H7 (cell line): ENCODE data around the gene NEURL3. TPM values are rescaled to one million over a fixed set of nuclear protein-coding genes. Genes with fewer than 3 reads are reported as not detected.
"Not testable (repeated sequence)": the region's sequence is repeated elsewhere in the genome, so short reads cannot be mapped to it uniquely, and the experiment has no call there.

Experiments used
- DNase-seq: peaks from one replicate; pipeline ENCODE4 v3.0.0; 2012
- H3K27me3 ChIP-seq: 2 replicates; pipeline ENCODE4 v1.6.0; 2011; ENCODE audit warnings: mild to moderate bottlenecking, low read length; ENCODE audit not compliant: control insufficient read depth, insufficient read depth
- H3K36me3 ChIP-seq: replicated peaks from 2 replicates; pipeline ENCODE4 v1.5.1; 2011; ENCODE audit warnings: low read length; ENCODE audit not compliant: control insufficient read depth, insufficient read depth
- H3K4me3 ChIP-seq: 2 replicates; pipeline ENCODE4 v1.5.1; 2011; ENCODE audit warnings: low read depth, mild to moderate bottlenecking, control low read depth, low read length, moderate library complexity; ENCODE audit not compliant: insufficient read depth
- total RNA-seq: library from RNA; depleted of rRNA; stranded (reverse); fragments of >200 nt; shearing (Covaris generic); gene quantifications from 2 replicates; pipeline ENCODE4 v1.2.3, GENCODE V29; 2014

The NEURL3 gene
- total RNA-seq, 1 experiment from 2014 or later = 0.10 TPM

DNA sequence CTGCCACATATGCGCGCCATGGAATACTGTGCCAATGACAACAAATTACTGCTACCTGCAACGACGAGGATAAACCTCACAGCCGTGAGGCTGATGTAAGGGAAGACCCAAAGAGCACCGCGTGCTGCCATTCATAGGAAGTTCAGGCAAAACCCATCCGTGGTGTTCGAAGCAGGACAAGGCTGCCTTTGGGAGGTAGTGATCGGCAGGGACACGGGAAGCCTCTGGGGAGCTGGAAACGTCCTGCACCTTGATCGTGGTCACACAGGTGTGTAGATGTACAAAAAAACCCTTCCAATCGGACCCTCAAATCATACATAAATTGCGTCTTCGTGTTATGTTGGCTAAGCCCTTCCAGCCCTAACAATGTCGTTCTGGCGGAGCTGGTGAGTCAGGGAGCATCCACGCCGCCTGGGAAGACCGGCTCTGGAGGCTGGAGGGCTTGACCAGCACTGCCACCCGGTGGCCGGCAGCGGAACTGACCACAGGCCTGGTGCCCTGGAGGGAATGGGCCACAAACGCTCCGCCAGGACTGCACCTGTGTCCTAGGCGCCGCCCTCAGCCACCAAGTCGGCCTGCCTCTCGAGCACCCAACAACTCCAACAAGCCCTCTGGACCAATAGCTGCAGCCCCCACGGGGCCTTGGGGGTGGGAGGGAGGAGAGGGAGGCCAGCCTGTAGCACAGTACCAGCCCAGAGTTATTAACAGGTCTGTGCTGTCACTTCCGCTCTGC lies 4.1 kb upstream of the NEURL3 start:
- peak; percentile 96 for DNase-seq
- H3K36me3 ChIP-seq = no peaks in the 10 kb centered on the region
- H3K27me3 ChIP-seq = peaks cover 8% of the 10 kb centered on the region
- H3K4me3 ChIP-seq = peak overlapping the region; percentile 10; the same call in 1 of the 2 replicates

DNA sequence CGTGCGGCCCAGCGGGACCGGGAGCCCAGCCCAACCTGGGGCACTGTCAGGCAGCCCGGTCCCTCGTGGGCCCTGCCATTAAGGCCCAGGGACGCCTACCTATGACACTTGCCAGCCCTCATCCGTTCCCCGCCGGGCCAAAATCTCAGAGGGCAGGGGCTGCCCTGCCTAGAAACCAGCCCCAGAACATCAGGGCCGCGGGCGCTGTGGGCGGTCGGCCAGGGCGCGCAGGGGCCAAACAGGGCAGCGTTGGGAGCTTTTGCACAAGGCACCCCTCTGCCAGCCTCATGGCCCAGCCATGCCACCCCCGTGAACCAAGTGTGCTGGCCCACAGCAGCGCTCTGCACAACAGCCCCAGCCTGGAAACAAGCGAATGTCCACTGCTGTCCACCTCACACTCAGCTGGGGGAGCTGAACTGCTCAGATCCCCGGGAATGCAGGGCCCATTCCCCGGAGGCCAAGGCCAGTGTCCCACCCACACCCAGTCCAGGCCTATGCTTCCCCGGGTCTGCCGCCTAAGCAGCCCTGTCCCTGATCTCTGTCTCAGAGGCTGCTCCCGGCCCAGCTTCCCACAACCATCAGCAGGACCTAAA lies 3.5 kb upstream of the NEURL3 start:
- Histone ChIP-seq H3K27me3 (peaks cover 8% of the 10 kb centered on the region), H3K4me3 (no peak overlapping the region), H3K36me3 (no peaks in the 10 kb centered on the region)
- DNase-seq = peak; percentile 50

DNA sequence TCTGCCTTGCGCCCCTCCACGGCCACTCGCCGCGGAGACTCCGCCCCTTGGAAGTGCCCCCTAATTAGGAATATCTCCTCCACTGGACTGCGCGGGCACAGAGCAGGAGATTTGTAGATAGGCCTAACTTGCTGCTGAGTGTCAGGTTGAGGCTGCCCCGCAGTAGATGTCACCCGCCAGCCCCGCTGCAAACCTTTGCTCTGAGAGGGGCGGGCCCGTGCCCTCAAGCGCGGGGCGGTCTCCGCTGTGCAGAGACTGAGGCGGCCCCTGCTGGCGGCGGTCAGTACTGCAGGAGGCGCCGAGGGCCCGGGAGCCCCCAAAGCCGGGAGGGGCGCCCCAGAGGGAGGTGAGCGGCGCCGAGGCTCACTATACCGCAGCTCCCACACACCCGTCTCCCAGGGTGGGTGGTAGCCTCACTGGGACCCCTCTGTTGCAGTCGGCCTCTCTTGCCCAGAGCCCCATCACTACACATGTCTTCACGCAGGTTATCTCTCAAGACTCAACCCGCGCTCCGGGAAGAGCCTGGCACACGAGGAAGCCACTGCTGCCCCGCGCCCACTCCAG lies 2.9 kb upstream of the NEURL3 start:
- no peak overlapping the region; the same call in 1 of the 2 replicates for H3K4me3 ChIP-seq
- no peaks in the 10 kb centered on the region for H3K36me3 ChIP-seq
- peak; percentile 98 for DNase-seq
- H3K27me3 ChIP-seq = peaks cover 8% of the 10 kb centered on the region

DNA sequence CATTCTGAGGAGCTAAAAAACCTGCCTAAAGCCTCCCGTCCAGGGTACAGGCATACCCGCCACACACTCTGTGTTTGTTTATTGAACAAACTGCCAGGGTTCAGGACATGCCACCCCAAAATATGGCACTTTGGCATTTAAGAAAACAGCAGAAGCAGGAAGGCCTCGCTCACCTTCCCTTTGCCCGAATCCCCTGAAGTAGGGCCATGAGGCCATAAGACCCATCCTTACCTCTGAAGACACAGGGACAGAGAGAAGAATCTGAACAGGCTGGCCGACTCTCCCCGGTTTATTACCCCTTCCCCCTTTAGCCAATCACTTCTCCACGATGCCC lies 1.7 kb upstream of the NEURL3 start:
- no peak for DNase-seq
- Histone ChIP-seq H3K27me3 (peaks cover 8% of the 10 kb centered on the region), H3K36me3 (no peaks in the 10 kb centered on the region), H3K4me3 (no peak overlapping the region)

DNA sequence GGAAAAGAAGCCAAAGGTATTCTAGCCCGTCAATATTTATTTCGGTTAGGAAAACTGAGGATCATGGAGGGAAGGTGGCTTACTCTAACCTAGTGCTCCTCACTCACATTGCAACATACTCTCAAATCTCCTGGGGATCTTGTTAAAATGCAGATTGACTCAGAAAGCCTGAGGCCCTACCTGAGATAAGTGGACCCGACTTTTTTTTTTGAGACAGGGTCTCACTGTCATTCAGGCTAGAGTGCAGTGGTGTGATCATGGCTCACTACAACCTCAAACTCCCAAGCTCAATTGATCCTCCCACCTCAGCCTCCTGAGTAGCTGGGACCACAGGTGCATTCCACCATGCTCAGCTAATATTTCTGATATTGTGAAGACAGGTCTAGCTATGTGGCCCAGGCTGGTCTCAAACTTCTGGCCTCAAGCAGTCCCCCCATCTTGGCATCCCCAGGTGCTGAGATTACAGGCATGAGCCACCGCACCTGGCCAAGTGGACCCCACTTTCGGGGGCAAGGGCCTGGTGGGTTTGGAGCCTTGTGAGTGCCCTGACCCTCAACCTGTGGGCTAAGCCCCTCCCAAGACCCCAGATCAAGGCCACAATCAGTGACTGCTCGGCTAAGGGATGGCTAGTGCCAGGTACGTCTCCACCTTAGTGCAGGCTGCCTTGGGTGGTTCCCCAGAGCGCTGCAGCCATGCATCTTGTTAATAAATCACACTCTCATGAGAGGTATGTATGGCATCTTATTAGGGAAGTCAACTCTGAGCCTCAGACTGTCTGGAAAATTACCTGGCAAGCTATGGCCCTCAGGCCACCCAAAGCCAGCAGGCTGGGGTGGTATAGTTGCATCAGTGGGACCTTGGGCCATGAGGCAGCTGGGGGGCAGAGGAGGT lies 1.1 kb upstream of the NEURL3 start:
- Histone ChIP-seq H3K27me3 (peaks cover 8% of the 10 kb centered on the region), H3K36me3 (no peaks in the 10 kb centered on the region), H3K4me3 (no peak overlapping the region)
- DNase-seq = no peak

DNA sequence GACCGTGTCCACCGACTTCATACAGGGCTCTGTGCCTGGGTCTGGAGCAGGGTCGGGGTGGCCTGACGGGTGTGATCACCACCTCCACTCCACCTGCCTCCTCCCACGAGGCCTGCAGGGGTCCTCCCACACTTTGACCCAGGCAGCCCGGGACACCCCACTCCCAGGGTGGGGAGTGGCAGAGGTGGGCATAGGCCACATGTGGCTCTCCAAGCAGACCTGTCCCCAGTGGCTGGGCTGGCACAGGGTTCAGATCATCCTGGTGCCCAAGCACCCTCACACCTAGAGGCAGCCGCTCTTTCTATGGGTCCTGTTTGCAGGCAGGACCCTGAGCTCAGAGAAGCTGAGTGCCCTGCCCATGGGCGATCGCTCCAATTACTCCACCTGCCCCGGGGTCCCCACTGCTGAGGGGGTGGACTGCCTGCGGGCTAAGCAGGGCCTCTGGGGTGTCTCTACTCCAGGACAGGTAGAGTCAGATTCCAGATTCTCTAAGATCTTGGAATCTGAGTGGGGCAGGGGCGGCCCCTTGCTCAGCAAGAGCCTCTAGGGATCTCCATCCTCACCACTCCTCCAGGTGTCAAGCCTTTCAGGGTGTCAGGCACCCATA lies 1.4 kb downstream of the NEURL3 start:
- H3K27me3 ChIP-seq = peaks cover 3% of the 10 kb centered on the region
- DNase-seq = peak; percentile 37
- H3K4me3 ChIP-seq = no peak overlapping the region
- no peaks in the 10 kb centered on the region for H3K36me3 ChIP-seq

DNA sequence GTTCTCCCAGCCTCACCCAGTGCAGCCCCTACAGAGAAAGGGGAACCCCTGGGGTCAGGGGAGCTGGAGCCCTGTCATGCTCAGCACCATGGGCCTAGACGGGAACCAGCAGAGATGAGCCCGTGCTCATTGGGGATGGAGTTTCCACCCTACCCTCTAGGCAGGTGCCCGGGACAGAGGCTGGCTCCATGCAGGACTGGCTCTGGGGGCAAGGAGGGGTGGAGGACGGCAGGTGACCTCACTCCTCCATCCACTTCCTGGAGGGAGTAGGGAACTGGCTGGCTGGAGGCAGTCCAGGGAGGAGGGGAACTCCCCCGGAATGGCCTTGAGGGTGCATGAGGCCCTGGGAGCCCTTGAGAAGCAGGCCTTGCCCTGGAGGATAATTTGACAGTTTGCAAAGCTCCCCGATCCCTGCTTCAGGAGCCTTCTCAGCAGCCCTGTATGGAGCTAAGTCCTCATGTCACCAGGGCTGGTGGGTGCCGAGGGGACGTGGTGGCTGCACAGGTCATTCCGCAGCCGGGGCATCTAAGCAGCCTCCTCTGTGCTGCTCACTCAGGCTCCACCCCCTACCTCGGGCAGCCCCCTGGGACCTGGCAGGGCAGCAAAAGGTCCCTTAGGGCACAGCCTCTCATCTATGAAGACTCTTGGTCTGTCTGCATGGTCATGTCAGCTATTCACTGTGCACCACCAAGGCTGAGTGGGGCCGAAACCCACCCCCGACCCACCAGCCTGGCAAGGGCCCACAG lies 2.1 kb downstream of the NEURL3 start:
- no peak overlapping the region for H3K4me3 ChIP-seq
- DNase-seq = peak; percentile 35
- no peaks in the 10 kb centered on the region for H3K27me3 ChIP-seq
- no peaks in the 10 kb centered on the region for H3K36me3 ChIP-seq

DNA sequence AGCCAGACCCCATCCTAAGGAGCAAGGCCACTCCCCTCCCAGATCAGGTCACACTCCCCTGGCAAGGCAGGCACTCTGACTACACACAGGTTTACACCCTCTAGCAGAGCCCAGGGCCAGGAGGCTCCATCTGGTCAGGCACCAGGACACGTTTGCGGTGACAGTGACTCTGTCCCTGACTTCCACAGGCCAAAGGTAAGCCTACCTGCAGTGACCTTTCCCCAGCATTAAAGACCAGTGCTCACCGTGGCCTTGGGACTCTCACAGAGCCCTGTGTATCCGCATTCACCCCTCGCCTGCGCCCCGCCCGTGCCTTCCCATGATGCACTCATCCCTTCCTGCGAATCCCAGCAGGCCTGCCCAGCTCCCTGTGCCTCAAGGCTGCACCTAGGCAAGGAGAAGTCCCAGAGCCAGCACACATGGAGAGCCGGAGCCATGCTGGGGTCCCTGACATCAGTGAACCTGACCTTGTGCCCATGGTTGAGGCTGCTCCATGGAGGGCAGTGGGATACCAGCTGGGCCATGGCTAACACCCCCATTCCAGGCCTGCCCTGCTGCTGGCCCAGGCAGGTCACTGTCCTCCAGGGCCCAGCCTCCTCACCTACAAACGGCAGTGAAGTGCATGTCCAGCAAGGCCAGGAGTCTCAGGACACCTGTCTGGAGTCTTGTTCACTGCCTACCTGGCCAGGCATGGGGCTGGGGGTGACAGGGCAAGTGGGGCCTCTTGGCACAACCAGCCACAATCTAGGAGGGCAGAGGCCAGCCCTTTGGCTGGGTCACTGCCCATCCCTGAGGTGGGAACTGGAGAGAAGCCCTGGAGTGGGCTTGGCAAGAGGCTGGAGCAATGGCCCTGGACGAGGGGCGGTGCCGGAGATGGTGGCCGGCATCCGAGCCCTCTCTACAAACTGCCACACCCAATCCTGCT lies 3.0 kb downstream of the NEURL3 start:
- Histone ChIP-seq H3K27me3 (no peaks in the 10 kb centered on the region), H3K4me3 (no peak overlapping the region), H3K36me3 (no peaks in the 10 kb centered on the region)
- DNase-seq = no peak

DNA sequence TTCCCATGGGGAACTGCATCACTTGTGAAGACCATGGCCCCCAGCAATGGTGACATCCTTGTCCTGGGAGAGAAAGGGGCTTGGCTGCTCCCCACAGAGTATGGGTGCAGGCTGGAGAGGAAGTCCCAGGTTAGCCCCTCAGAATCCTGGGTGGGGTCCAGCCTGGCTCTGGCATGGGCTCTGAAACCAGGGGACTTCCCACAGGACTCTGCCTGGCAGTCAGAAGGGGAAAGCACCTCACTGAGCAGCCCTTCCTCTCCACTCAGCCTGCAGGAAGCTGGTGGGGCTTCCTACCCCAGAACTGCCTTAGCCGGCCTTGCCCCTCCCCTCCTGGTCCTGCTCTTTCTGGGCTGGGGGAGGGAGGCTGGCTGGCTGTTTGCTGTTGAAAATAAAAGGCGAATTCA lies 3.7 kb downstream of the NEURL3 start:
- H3K27me3 ChIP-seq = no peaks in the 10 kb centered on the region
- peak; percentile 48 for DNase-seq
- no peak overlapping the region for H3K4me3 ChIP-seq
- no peaks in the 10 kb centered on the region for H3K36me3 ChIP-seq

DNA sequence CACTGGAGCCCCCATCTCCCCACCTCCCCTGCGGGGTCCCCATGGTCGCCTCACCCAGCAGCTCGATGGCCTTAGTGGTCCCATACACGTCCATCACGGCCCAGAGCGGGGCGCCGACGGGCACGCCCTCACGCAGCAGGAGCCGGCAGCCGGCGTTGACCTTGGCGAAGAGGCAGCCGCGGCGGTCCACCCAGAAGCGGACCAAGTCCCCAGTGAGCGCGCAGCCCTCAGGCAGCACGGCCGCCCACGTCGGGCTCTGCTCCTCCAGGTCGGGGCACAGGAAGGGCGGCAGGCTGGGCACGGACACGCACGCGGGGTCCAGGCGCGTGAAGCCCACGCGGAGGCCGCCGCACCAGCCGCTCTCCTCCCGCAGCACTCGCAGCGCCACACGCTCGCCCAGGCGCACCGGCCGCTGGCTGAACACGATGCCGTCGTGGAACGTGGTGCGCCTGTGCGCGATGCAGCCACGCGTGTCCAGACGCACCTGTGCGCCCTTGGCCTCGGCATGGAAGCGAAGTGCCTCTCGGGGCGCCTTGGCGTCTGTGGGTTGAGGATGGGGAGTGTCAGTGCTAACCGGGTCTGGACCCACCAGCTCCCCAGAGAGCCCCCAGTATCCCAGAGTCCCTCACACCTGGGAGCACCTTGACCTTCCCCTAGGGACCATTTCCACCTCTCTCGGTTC lies 4.6 kb downstream of the NEURL3 start:
- H3K27me3 ChIP-seq = no peaks in the 10 kb centered on the region
- H3K4me3 ChIP-seq = no peak overlapping the region
- no peaks in the 10 kb centered on the region for H3K36me3 ChIP-seq
- no peak for DNase-seq

DNA sequence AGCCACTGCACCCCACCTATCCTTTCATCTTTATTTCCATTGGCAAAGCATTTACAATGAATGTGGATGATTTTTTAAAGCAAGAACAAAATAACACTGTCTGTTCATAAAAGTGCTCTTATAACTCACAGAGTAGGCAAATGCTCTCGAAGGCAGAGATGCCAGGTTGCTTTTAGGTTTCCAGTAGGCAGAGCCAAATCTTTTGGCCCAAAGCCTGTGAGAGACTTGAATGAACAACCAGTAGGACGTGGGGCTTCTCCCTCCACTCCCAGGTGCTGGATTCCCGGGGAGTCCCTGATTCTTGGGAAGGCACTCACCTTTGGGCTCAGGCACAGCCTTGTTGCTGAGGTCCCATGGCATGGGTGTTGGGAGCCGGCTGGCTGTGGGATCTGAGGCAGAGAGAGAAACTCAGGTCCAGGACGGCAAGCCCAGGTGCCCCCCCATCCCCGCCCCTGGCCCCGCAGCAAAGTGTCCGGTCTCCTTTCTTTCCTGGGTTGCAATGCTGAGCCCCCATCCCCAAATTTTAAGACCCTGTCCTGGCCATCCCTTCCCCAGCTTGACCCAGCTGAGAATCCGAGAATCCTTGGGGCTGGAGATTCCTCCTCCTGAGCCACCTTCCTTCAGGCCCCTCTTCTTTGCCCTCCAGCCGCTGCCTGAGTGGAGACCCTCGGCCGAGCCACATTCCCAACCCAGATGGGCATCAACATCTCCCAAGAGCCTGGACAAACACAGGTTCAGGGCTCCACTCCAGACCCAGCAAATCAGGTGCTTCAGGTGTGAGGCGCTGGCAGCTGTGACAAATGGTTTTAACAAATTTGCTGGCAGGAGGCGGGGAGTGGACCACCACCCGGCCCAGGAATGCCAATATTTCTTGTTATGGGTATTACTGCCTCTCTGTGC lies 5.8 kb downstream of the NEURL3 start:
- Histone ChIP-seq H3K36me3 (no peaks in the 10 kb centered on the region), H3K27me3 (no peaks in the 10 kb centered on the region), H3K4me3 (no peak overlapping the region)
- no peak for DNase-seq

DNA sequence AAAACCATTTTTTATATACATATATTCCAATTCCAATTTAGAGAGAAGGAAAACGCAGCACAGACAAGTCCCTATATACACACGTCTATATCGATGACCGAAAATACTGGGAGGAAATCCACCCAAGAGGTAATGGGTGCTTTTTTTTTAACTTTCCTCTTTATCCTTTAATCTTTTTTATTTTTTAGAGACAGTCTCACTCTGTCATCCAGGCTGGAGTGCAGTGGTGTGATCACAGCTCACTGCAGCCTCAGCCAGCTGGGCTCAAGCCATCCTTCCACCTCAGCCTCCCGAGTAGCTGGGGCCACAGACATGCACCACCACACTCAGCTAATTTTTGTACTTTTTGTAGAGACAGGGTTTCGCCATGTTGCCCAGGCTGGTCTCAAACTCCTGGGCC lies 6.5 kb downstream of the NEURL3 start:
- H3K36me3 ChIP-seq, DNase-seq, H3K27me3 ChIP-seq, H3K4me3 ChIP-seq: not testable (repeated sequence)
